IMR-90 (cell line): ENCODE data around the gene ABCA2. TPM values are rescaled to one million over a fixed set of nuclear protein-coding genes. Genes with fewer than 3 reads are reported as not detected.

Experiments
- ATAC-seq: fragments of 200-7000 bp; cut with Tn5 transposase; 2 replicates; pipeline ENCODE4 v1.9.1; 2020; ENCODE audit warnings: low read depth, mild to moderate bottlenecking, moderate library complexity
- BruUV-seq: library from RNA; stranded (reverse); fragments of 400-500 nt; replicated peaks from 2 replicates; lab custom pipeline; 2021; lab: Mats Ljungman, UMichigan
- CTCF ChIA-PET: fragments of 300-600 bp; formaldehyde crosslinking; extraction: SDS; loops from one replicate; lab custom pipeline; 2021; ENCODE audit warnings: antibody characterized with exemption; lab: Yijun Ruan, JAX
- POLR2A ChIA-PET: fragments of 300-600 bp; sonication (Branson Sonifier 250); formaldehyde crosslinking; loops from one replicate; lab custom pipeline; 2022; ENCODE audit warnings: antibody characterized with exemption; ENCODE audit not compliant: unreplicated experiment; lab: Charles Lee
- DNase-seq: peaks from one replicate; pipeline ENCODE4 v3.0.0; 2013
- H2AFZ ChIP-seq: replicated peaks from 2 replicates; pipeline ENCODE3; 2013; ENCODE audit warnings: low read length, mild to moderate bottlenecking; ENCODE audit not compliant: poor library complexity
- H2AK5ac ChIP-seq: 2 replicates; pipeline ENCODE4 v1.6.1; 2013; ENCODE audit warnings: low read depth, low read length, inconsistent platforms
- H2AK9ac ChIP-seq: replicated peaks from 2 replicates; pipeline ENCODE3; 2013; ENCODE audit warnings: mild to moderate bottlenecking, low read depth, low read length, moderate library complexity; ENCODE audit not compliant: poor library complexity
- H2BK120ac ChIP-seq: 2 replicates; pipeline ENCODE4 v1.6.1; 2013; ENCODE audit warnings: low read depth, low read length, inconsistent platforms
- H2BK15ac ChIP-seq: 3 replicates; pipeline ENCODE4 v1.6.1; 2013; ENCODE audit warnings: low read depth, low read length, inconsistent platforms
- H2BK20ac ChIP-seq: 2 replicates; pipeline ENCODE4 v1.6.1; 2013; ENCODE audit warnings: low read depth, mild to moderate bottlenecking, inconsistent platforms, low read length, moderate library complexity
- H2BK5ac ChIP-seq: 2 replicates; pipeline ENCODE4 v1.6.1; 2013; ENCODE audit warnings: mild to moderate bottlenecking, low read depth, low read length, inconsistent platforms; ENCODE audit not compliant: poor library complexity, severe bottlenecking
- H3K14ac ChIP-seq: replicated peaks from 2 replicates; pipeline ENCODE4 v1.6.1; 2013; ENCODE audit warnings: low read depth, low read length, inconsistent platforms
- H3K18ac ChIP-seq: 2 replicates; pipeline ENCODE4 v1.6.1; 2013; ENCODE audit warnings: low read depth, low read length, control low read depth
- H3K23ac ChIP-seq: 2 replicates; pipeline ENCODE4 v1.6.1; 2013; ENCODE audit warnings: low read depth, low read length, inconsistent platforms
- H3K27ac ChIP-seq: 2 replicates; pipeline ENCODE4 v1.5.1; 2013; ENCODE audit warnings: mild to moderate bottlenecking, control low read depth, low read length; ENCODE audit not compliant: insufficient read depth
- H3K27me3 ChIP-seq: 2 replicates; pipeline ENCODE4 v1.6.1; 2013; ENCODE audit warnings: low read length; ENCODE audit not compliant: control insufficient read depth, insufficient read depth
- H3K36me3 ChIP-seq: 2 replicates; pipeline ENCODE4 v1.6.1; 2013; ENCODE audit warnings: low read length, mixed read lengths; ENCODE audit not compliant: control insufficient read depth, insufficient read depth
- H3K4ac ChIP-seq: 2 replicates; pipeline ENCODE4 v1.6.1; 2013; ENCODE audit warnings: low read depth, low read length, inconsistent platforms
- H3K4me1 ChIP-seq: 2 replicates; pipeline ENCODE4 v1.6.1; 2013; ENCODE audit warnings: low read length, mixed read lengths; ENCODE audit not compliant: control insufficient read depth, insufficient read depth
- H3K4me2 ChIP-seq: 2 replicates; pipeline ENCODE4 v1.6.1; 2013; ENCODE audit warnings: low read depth, mild to moderate bottlenecking, control low read depth, low read length, moderate library complexity
- H3K4me3 ChIP-seq: 2 replicates; pipeline ENCODE4 v1.5.1; 2013; ENCODE audit warnings: low read depth, mild to moderate bottlenecking, control low read depth, low read length, moderate library complexity; ENCODE audit not compliant: insufficient read depth
- H3K56ac ChIP-seq: 2 replicates; pipeline ENCODE4 v1.6.1; 2013; ENCODE audit warnings: low read length, inconsistent platforms; ENCODE audit not compliant: insufficient read depth; ENCODE audit errors: extremely low read depth
- H3K79me1 ChIP-seq, 2 experiments: 2 replicates each; pipeline ENCODE4 v1.6.1; 2013; ENCODE audit warnings: low read length in 2 of 2, inconsistent platforms in 1 of 2, low read depth in 1 of 2
- H3K9ac ChIP-seq: 2 replicates; pipeline ENCODE4 v1.6.1; 2013; ENCODE audit warnings: low read depth, low read length, control low read depth
- H3K9me1 ChIP-seq: 2 replicates; pipeline ENCODE4 v1.6.1; 2013; ENCODE audit warnings: low read length, inconsistent platforms; ENCODE audit not compliant: insufficient read depth
- H3K9me3 ChIP-seq: 2 replicates; pipeline ENCODE4 v1.6.1; 2013; ENCODE audit warnings: low read length; ENCODE audit not compliant: control insufficient read depth, insufficient read depth
- H4K20me1 ChIP-seq: 2 replicates; pipeline ENCODE4 v1.6.1; 2013; ENCODE audit warnings: low read length, inconsistent platforms; ENCODE audit not compliant: insufficient read depth
- H4K5ac ChIP-seq: 2 replicates; pipeline ENCODE4 v1.6.1; 2013; ENCODE audit warnings: mild to moderate bottlenecking, low read depth, low read length, control low read depth
- H4K8ac ChIP-seq, 2 experiments: 2 replicates each; pipeline ENCODE4 v1.6.1; 2013; ENCODE audit warnings: low read depth in 2 of 2, low read length in 2 of 2, control low read depth in 1 of 2, inconsistent platforms in 1 of 2
- H4K91ac ChIP-seq: 2 replicates; pipeline ENCODE4 v1.6.1; 2013; ENCODE audit warnings: low read depth, low read length, inconsistent platforms; ENCODE audit not compliant: insufficient read depth
- BHLHE40 ChIP-seq: fragments of 150-350 bp; IDR thresholded peaks from 2 replicates; pipeline ENCODE4 v1.6.1; 2016; ENCODE audit warnings: mild to moderate bottlenecking, low read depth, low read length
- CEBPB ChIP-seq: IDR thresholded peaks from 2 replicates; pipeline ENCODE4 v1.6.1; 2012; ENCODE audit warnings: low read depth, low read length, improper control_type of control experiment
- CTCF ChIP-seq: conservative IDR thresholded peaks from 2 replicates; pipeline ENCODE4 v1.5.1; 2012; ENCODE audit warnings: mild to moderate bottlenecking, low read depth, low read length, improper control_type of control experiment
- MAZ ChIP-seq: IDR thresholded peaks from 2 replicates; pipeline ENCODE4 v1.6.1; 2012; ENCODE audit warnings: low read depth, mild to moderate bottlenecking, low read length, improper control_type of control experiment, moderate library complexity, borderline replicate concordance
- RFX5 ChIP-seq: IDR thresholded peaks from 2 replicates; pipeline ENCODE4 v1.8.0; 2012; ENCODE audit warnings: low read depth, mild to moderate bottlenecking, low read length, moderate library complexity
- SMC3 ChIP-seq: fragments of 150-350 bp; IDR thresholded peaks from 2 replicates; pipeline ENCODE4 v1.6.1; 2016; ENCODE audit warnings: low read depth, mild to moderate bottlenecking, antibody characterized with exemption, low read length, moderate library complexity
- WGBS, 2 experiments: methylation state at CpG; one replicate each; pipeline versions ENCODE4 v1.1.5 to v1.1.7; 2013; ENCODE audit warnings: missing lambda C conversion rate in 2 of 2; ENCODE audit not compliant: insufficient read length in 1 of 2; ENCODE audit errors: extremely low coverage in 2 of 2; 5-methylcytosine and 5-hydroxymethylcytosine counted together
- dilution Hi-C: fragments of 300-500 bp; cut with HindIII; formaldehyde crosslinking; loops from one replicate; pipeline ENCODE4 v1.14.3; 2018; ENCODE audit warnings: low sequenced_read_pairs; ENCODE audit not compliant: unreplicated experiment
- in situ Hi-C: fragments of 300-500 bp; cut with MboI; formaldehyde crosslinking; loops from 3 replicates; pipeline ENCODE4 v1.14.3; 2019; ENCODE audit warnings: low sequenced_read_pairs, inconsistent platforms, mixed read lengths
- intact Hi-C: fragments of 100-400 bp; cut with micrococcal nuclease; formaldehyde crosslinking; loops from 2 replicates; pipeline ENCODE4 v1.10.0; 2022
- polyA plus RNA-seq, 3 experiments: library from polyadenylated mRNA; depleted of rRNA; stranded (reverse); fragments of >200 nt; gene quantifications; 2 replicates each; pipeline ENCODE4 v1.2.3, GENCODE V29; 2012; ENCODE audit warnings: low replicate concordance in 1 of 3
- total RNA-seq: library from RNA; depleted of rRNA; stranded (reverse); fragments of >200 nt; gene quantifications from 2 replicates; pipeline ENCODE4 v1.2.3, GENCODE V29; 2012

ABCA2 gene
- total and polyA plus RNA-seq, 2 of the 4 experiments (the other 2 are of a cell fraction): 3.8 to 46.0 TPM

GRCh38 chr9:137023157-137023556, 4.9 kb downstream of the ABCA2 start:
- Histone ChIP-seq H2AFZ (no peak overlapping the region), H4K8ac (no peak overlapping the region), H3K9me1 (peaks cover 4% of the 10 kb centered on the region; the same call in 1 of the 2 replicates), H4K91ac (no peak overlapping the region), H3K79me1 (peaks cover 0 to 7% of the 10 kb centered on the region in 2 experiments; a peak in 2 of 4 replicates), H3K56ac (no peak overlapping the region), H3K4me1 (peaks cover 5% of the 10 kb centered on the region), H2BK20ac (no peak overlapping the region), H3K4me3 (no peak overlapping the region), H3K14ac (no peak overlapping the region), H3K9me3 (no peaks in the 10 kb centered on the region), H2BK5ac (no peak overlapping the region), H2AK5ac (no peak overlapping the region), H3K4me2 (no peak overlapping the region), H3K23ac (no peak overlapping the region), H3K36me3 (peaks cover 3% of the 10 kb centered on the region; the same call in 1 of the 2 replicates), H4K20me1 (no peaks in the 10 kb centered on the region; the same call in 1 of the 2 replicates), H4K5ac (no peak overlapping the region), H2BK120ac (no peak overlapping the region), H3K18ac (no peak overlapping the region), H3K27me3 (no peaks in the 10 kb centered on the region), H2BK15ac (no peak overlapping the region), H3K27ac (no peak overlapping the region), H3K4ac (no peak overlapping the region), H2AK9ac (no peak overlapping the region), H3K9ac (no peak overlapping the region)
- WGBS, 2 experiments: 67% methylated on average over 1 of the region's 7 CpGs; no CpG with 5 or more reads in 1 of the 2 experiments
- DNase-seq (no peak), ATAC-seq (no peak)
- in situ Hi-C loops: no loop called here
- dilution Hi-C loops: no loop called here
- ChIA-PET CTCF (no interaction called here), POLR2A (no interaction called here)
- no peak for TF ChIP-seq SMC3
- TF ChIP-seq CTCF: no peak
- no peak for TF ChIP-seq BHLHE40
- no peak for TF ChIP-seq MAZ
- TF ChIP-seq RFX5: no peak
- no peak for TF ChIP-seq CEBPB
- BruUV-seq: no TSS peak
- intact Hi-C loops: no loop called here
